ENCODE data around the gene MAD1L1.

- no peak for TF ChIP-seq POLR2A (IDR thresholded peaks at IDR 0.05)
- TF ChIP-seq CTCF (IDR thresholded peaks at IDR 0.05): no peak
These were observed 231.9 kb downstream of the MAD1L1 start for GRCh38 chr7:2000746-2001321.
